WTC11 (cell line): Measurements from ENCODE around the gene C1QTNF6. TPM values are rescaled to one million over a fixed set of nuclear protein-coding genes. Genes with fewer than 3 reads are reported as not detected.

Experiments used
- ATAC-seq: fragments of 200-7000 bp; cut with Tn5 transposase; 2 replicates; pipeline ENCODE4 v1.10.0; 2021; ENCODE audit warnings: mild to moderate bottlenecking, moderate library complexity
- CTCF ChIA-PET: fragments of 300-600 bp; sonication (Branson Sonifier 250); formaldehyde crosslinking; loops from one replicate; lab custom pipeline; 2021; ENCODE audit warnings: antibody characterized with exemption; lab: Charles Lee
- POLR2A ChIA-PET: fragments of 350-600 bp; sonication (Branson Sonifier 250); formaldehyde crosslinking; loops from one replicate; lab custom pipeline; 2021; ENCODE audit warnings: antibody characterized with exemption; lab: Charles Lee
- DNase-seq: peaks from one replicate; pipeline ENCODE4 v3.0.0; 2021; ENCODE audit warnings: low spot score
- H3K27ac Mint-ChIP-seq: 2 replicates; pipeline ENCODE4 v1.8.0; 2021; ENCODE audit warnings: mixed read lengths
- H3K27me3 Mint-ChIP-seq: 2 replicates; pipeline ENCODE4 v1.8.0; 2021; ENCODE audit warnings: low read depth, mild to moderate bottlenecking, moderate library complexity, mixed read lengths
- H3K36me3 Mint-ChIP-seq: 2 replicates; pipeline ENCODE4 v1.8.0; 2021; ENCODE audit warnings: mixed read lengths
- H3K4me1 Mint-ChIP-seq: 2 replicates; pipeline ENCODE4 v1.8.0; 2022; ENCODE audit warnings: mixed read lengths
- H3K4me3 Mint-ChIP-seq: 2 replicates; pipeline ENCODE4 v1.8.0; 2021; ENCODE audit warnings: mild to moderate bottlenecking, moderate library complexity, mixed read lengths
- H3K9me3 Mint-ChIP-seq: 2 replicates; pipeline ENCODE4 v1.8.0; 2021; ENCODE audit warnings: mixed read lengths
- FOXK1 ChIP-seq: sonication (generic); formaldehyde crosslinking; IDR thresholded peaks from 2 replicates; pipeline ENCODE4 v1.8.0; 2022; ENCODE audit warnings: mild to moderate bottlenecking, moderate library complexity, missing genetic modification reagents
- GABPB1 ChIP-seq: sonication (generic); formaldehyde crosslinking; IDR thresholded peaks from 2 replicates; pipeline ENCODE4 v1.8.1; 2023; ENCODE audit warnings: mild to moderate bottlenecking, missing genetic modification reagents
- HMGA2 ChIP-seq: fragments of 250-450 bp; sonication (Bioruptor Pico); IDR thresholded peaks from 2 replicates; pipeline ENCODE4 v1.4.0; 2021; ENCODE audit warnings: mild to moderate bottlenecking, moderate library complexity
- KAT7 ChIP-seq: sonication (generic); formaldehyde crosslinking; IDR thresholded peaks from 2 replicates; pipeline ENCODE4 v1.8.1; 2023; ENCODE audit warnings: missing genetic modification reagents, mild to moderate bottlenecking, borderline replicate concordance
- MYBL2 ChIP-seq: sonication (generic); formaldehyde crosslinking; IDR thresholded peaks from 2 replicates; pipeline ENCODE4 v1.8.1; 2023; ENCODE audit warnings: mild to moderate bottlenecking, moderate library complexity, missing genetic modification reagents
- SOX15 ChIP-seq: fragments of 250-450 bp; sonication (Bioruptor Pico); IDR thresholded peaks from 2 replicates; pipeline ENCODE4 v1.9.0; 2021; ENCODE audit warnings: mild to moderate bottlenecking
- SP1 ChIP-seq: sonication (generic); formaldehyde crosslinking; conservative IDR thresholded peaks from 2 replicates; pipeline ENCODE4 v1.8.1; 2022; ENCODE audit warnings: missing genetic modification reagents
- TEAD4 ChIP-seq: sonication (generic); formaldehyde crosslinking; IDR thresholded peaks from 2 replicates; pipeline ENCODE4 v1.8.0; 2022; ENCODE audit warnings: mild to moderate bottlenecking, missing genetic modification reagents
- TP53 ChIP-seq: sonication (generic); formaldehyde crosslinking; IDR thresholded peaks from 2 replicates; pipeline ENCODE4 v1.8.1; 2023; ENCODE audit warnings: mild to moderate bottlenecking, missing genetic modification reagents
- ZNF232 ChIP-seq: sonication (generic); formaldehyde crosslinking; IDR thresholded peaks from 2 replicates; pipeline ENCODE4 v1.8.0; 2022; ENCODE audit warnings: mild to moderate bottlenecking, missing genetic modification reagents
- ZNF317 ChIP-seq: sonication (generic); formaldehyde crosslinking; IDR thresholded peaks from 2 replicates; pipeline ENCODE4 v1.8.1; 2023; ENCODE audit warnings: low read depth, mild to moderate bottlenecking, moderate library complexity, missing genetic modification reagents, borderline replicate concordance
- ZNF423 ChIP-seq: fragments of 250-450 bp; sonication (Bioruptor Pico); IDR thresholded peaks from 2 replicates; pipeline ENCODE4 v2.1.2; 2022; ENCODE audit warnings: mild to moderate bottlenecking, moderate library complexity
- total RNA-seq: library from RNA; stranded (reverse); gene quantifications from 3 replicates; pipeline ENCODE4 v1.2.3, GENCODE V29; 2021
- TF ChIP-seq, protein P1 (sequence below): sonication (generic); formaldehyde crosslinking; IDR thresholded peaks from 2 replicates; pipeline ENCODE4 v1.8.1; 2023; ENCODE audit warnings: mild to moderate bottlenecking, missing genetic modification reagents, borderline replicate concordance
- TF ChIP-seq, protein P2 (sequence below): fragments of 250-450 bp; sonication (Bioruptor Pico); conservative IDR thresholded peaks from 2 replicates; pipeline ENCODE4 v1.9.0; 2021; ENCODE audit warnings: mild to moderate bottlenecking
- TF ChIP-seq, protein P3 (sequence below): sonication (generic); formaldehyde crosslinking; IDR thresholded peaks from 2 replicates; pipeline ENCODE4 v1.8.0; 2022; ENCODE audit warnings: mild to moderate bottlenecking, missing genetic modification reagents
- TF ChIP-seq, protein P4 (sequence below): fragments of 250-450 bp; sonication (Bioruptor Pico); IDR thresholded peaks from 2 replicates; pipeline ENCODE4 v1.9.0; 2021; ENCODE audit warnings: mild to moderate bottlenecking, borderline replicate concordance
- TF ChIP-seq, protein P5 (sequence below): sonication (generic); formaldehyde crosslinking; IDR thresholded peaks from 2 replicates; pipeline ENCODE4 v1.8.1; 2022; ENCODE audit warnings: low read depth, missing genetic modification reagents, borderline replicate concordance
- TF ChIP-seq, protein P6 (sequence below): sonication (generic); formaldehyde crosslinking; IDR thresholded peaks from 2 replicates; pipeline ENCODE4 v1.8.1; 2023; ENCODE audit warnings: mild to moderate bottlenecking, missing genetic modification reagents
- TF ChIP-seq, protein P7 (sequence below): sonication (generic); formaldehyde crosslinking; IDR thresholded peaks from 2 replicates; pipeline ENCODE4 v1.8.1; 2023; ENCODE audit warnings: mild to moderate bottlenecking, moderate library complexity, missing genetic modification reagents

Gene C1QTNF6
- total RNA-seq, 1 experiment from 2014 or later: 5.9 TPM

DNA sequence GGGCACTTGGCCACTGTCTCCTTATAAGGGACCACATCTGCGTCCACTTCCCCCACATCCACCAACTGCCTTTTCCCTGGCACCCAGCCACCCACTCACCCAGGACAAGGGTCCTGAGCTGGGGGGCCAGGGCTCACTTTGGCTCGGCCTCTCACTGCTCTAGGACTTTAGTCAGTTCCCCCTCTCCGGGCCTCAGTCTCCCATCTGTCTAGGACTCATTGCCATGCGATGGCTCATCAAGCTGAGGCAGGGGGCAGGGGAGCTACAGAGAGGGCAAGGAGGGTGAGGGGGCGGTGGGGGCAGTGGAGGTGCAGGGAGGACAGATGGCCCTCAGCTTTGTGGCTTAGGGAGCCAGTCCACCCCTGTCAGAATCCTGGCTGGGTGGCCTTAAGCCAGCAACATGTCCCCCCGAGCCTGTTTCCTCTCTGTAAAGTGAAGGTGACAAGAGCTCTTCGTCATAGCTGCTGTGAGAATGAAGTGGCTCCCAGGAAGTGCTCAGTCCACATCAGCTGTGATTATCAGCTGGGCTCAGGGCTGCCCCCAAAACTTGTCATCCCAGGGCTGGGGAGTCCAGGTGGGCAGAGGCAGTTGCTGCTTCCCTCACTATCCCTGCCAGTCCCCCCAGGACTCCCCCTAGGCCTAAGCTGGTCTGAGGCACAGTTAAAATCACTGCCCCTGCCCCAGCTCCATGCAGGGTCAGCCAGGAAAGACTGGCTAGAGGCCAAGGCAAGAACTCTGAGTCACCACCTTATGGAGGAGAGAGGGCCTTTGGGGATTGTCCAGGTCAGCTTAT is 41.2 kb upstream of the C1QTNF6 start:
- no peak for ATAC-seq
- no peaks in the 10 kb centered on the region for H3K27me3 Mint-ChIP-seq
- H3K4me1 Mint-ChIP-seq: no peaks in the 10 kb centered on the region; the same call in 1 of the 2 replicates
- ChIA-PET CTCF (interaction anchor here (1.4 to 1.7 kb wide), 5 partner anchors 9 to 38 kb away, joined by 3 to 15 read pairs (median 5); no protein-coding TSS in a partner anchor), POLR2A (no interaction called here)
- no peak overlapping the region for H3K27ac Mint-ChIP-seq
- H3K9me3 Mint-ChIP-seq: no peaks in the 10 kb centered on the region
- DNase-seq: no peak
- H3K36me3 Mint-ChIP-seq: no peaks in the 10 kb centered on the region
- no peak overlapping the region for H3K4me3 Mint-ChIP-seq
- TF ChIP-seq TP53 (CRISPR knock-in tag) (no peak), MYBL2 (CRISPR knock-in tag) (no peak), GABPB1 (no peak), HMGA2 (no peak), FOXK1 (CRISPR knock-in tag) (no peak), ZNF232 (CRISPR knock-in tag) (no peak), TEAD4 (no peak), KAT7 (no peak), SP1 (CRISPR knock-in tag) (no peak), ZNF317 (CRISPR knock-in tag) (no peak), SOX15 (CRISPR knock-in tag) (no peak), ZNF423 (CRISPR knock-in tag) (no peak)
- TF ChIP-seq, protein P1, sequence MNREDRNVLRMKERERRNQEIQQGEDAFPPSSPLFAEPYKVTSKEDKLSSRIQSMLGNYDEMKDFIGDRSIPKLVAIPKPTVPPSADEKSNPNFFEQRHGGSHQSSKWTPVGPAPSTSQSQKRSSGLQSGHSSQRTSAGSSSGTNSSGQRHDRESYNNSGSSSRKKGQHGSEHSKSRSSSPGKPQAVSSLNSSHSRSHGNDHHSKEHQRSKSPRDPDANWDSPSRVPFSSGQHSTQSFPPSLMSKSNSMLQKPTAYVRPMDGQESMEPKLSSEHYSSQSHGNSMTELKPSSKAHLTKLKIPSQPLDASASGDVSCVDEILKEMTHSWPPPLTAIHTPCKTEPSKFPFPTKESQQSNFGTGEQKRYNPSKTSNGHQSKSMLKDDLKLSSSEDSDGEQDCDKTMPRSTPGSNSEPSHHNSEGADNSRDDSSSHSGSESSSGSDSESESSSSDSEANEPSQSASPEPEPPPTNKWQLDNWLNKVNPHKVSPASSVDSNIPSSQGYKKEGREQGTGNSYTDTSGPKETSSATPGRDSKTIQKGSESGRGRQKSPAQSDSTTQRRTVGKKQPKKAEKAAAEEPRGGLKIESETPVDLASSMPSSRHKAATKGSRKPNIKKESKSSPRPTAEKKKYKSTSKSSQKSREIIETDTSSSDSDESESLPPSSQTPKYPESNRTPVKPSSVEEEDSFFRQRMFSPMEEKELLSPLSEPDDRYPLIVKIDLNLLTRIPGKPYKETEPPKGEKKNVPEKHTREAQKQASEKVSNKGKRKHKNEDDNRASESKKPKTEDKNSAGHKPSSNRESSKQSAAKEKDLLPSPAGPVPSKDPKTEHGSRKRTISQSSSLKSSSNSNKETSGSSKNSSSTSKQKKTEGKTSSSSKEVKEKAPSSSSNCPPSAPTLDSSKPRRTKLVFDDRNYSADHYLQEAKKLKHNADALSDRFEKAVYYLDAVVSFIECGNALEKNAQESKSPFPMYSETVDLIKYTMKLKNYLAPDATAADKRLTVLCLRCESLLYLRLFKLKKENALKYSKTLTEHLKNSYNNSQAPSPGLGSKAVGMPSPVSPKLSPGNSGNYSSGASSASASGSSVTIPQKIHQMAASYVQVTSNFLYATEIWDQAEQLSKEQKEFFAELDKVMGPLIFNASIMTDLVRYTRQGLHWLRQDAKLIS (CRISPR knock-in tag): no peak
- TF ChIP-seq, protein P2, sequence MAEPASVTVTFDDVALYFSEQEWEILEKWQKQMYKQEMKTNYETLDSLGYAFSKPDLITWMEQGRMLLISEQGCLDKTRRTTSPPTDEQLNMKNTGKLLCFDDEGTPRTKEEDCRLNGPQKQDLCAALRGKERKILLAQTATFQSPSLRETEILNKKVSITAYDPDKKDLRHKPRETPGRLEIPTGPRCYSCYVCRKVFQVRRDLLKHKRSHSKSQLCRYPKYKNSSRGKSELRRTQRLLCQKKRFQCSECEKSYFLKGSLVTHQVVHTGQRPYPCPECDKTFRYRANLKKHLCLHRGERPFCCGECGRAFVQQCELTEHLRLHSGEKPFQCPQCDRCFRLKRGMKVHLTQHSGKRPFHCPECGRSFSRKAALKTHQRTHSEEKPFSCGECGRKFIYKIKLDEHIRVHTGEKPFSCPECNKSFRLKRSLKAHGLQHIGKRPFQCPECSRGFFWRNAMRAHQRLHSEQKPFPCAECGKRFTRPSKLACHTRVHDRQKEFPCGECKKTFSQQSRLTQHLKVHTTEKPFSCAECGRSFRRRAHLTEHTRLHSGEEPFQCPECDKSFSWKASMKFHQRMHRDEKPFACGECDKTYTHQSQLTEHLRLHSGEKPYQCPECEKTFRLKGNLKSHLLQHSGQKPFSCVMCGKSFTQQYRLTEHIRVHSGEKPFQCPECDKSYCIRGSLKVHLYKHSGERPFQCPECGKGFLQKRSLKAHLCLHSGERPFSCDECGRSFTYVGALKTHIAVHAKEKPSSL (CRISPR knock-in tag): no peak
- TF ChIP-seq, protein P3, sequence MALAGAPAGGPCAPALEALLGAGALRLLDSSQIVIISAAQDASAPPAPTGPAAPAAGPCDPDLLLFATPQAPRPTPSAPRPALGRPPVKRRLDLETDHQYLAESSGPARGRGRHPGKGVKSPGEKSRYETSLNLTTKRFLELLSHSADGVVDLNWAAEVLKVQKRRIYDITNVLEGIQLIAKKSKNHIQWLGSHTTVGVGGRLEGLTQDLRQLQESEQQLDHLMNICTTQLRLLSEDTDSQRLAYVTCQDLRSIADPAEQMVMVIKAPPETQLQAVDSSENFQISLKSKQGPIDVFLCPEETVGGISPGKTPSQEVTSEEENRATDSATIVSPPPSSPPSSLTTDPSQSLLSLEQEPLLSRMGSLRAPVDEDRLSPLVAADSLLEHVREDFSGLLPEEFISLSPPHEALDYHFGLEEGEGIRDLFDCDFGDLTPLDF (CRISPR knock-in tag): no peak
- TF ChIP-seq, protein P4, sequence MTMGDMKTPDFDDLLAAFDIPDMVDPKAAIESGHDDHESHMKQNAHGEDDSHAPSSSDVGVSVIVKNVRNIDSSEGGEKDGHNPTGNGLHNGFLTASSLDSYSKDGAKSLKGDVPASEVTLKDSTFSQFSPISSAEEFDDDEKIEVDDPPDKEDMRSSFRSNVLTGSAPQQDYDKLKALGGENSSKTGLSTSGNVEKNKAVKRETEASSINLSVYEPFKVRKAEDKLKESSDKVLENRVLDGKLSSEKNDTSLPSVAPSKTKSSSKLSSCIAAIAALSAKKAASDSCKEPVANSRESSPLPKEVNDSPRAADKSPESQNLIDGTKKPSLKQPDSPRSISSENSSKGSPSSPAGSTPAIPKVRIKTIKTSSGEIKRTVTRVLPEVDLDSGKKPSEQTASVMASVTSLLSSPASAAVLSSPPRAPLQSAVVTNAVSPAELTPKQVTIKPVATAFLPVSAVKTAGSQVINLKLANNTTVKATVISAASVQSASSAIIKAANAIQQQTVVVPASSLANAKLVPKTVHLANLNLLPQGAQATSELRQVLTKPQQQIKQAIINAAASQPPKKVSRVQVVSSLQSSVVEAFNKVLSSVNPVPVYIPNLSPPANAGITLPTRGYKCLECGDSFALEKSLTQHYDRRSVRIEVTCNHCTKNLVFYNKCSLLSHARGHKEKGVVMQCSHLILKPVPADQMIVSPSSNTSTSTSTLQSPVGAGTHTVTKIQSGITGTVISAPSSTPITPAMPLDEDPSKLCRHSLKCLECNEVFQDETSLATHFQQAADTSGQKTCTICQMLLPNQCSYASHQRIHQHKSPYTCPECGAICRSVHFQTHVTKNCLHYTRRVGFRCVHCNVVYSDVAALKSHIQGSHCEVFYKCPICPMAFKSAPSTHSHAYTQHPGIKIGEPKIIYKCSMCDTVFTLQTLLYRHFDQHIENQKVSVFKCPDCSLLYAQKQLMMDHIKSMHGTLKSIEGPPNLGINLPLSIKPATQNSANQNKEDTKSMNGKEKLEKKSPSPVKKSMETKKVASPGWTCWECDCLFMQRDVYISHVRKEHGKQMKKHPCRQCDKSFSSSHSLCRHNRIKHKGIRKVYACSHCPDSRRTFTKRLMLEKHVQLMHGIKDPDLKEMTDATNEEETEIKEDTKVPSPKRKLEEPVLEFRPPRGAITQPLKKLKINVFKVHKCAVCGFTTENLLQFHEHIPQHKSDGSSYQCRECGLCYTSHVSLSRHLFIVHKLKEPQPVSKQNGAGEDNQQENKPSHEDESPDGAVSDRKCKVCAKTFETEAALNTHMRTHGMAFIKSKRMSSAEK: no peak
- TF ChIP-seq, protein P5, sequence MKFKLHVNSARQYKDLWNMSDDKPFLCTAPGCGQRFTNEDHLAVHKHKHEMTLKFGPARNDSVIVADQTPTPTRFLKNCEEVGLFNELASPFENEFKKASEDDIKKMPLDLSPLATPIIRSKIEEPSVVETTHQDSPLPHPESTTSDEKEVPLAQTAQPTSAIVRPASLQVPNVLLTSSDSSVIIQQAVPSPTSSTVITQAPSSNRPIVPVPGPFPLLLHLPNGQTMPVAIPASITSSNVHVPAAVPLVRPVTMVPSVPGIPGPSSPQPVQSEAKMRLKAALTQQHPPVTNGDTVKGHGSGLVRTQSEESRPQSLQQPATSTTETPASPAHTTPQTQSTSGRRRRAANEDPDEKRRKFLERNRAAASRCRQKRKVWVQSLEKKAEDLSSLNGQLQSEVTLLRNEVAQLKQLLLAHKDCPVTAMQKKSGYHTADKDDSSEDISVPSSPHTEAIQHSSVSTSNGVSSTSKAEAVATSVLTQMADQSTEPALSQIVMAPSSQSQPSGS (CRISPR knock-in tag): no peak
- TF ChIP-seq, protein P6, sequence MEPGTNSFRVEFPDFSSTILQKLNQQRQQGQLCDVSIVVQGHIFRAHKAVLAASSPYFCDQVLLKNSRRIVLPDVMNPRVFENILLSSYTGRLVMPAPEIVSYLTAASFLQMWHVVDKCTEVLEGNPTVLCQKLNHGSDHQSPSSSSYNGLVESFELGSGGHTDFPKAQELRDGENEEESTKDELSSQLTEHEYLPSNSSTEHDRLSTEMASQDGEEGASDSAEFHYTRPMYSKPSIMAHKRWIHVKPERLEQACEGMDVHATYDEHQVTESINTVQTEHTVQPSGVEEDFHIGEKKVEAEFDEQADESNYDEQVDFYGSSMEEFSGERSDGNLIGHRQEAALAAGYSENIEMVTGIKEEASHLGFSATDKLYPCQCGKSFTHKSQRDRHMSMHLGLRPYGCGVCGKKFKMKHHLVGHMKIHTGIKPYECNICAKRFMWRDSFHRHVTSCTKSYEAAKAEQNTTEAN (CRISPR knock-in tag): no peak
- TF ChIP-seq, protein P7, sequence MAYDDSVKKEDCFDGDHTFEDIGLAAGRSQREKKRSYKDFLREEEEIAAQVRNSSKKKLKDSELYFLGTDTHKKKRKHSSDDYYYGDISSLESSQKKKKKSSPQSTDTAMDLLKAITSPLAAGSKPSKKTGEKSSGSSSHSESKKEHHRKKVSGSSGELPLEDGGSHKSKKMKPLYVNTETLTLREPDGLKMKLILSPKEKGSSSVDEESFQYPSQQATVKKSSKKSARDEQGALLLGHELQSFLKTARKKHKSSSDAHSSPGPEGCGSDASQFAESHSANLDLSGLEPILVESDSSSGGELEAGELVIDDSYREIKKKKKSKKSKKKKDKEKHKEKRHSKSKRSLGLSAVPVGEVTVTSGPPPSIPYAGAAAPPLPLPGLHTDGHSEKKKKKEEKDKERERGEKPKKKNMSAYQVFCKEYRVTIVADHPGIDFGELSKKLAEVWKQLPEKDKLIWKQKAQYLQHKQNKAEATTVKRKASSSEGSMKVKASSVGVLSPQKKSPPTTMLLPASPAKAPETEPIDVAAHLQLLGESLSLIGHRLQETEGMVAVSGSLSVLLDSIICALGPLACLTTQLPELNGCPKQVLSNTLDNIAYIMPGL: no peak
